Iris pigment epithelial cell (primary cell): Measurements from ENCODE around the gene INPP5E.
"Not testable (repeated sequence)": the region's sequence is repeated elsewhere in the genome, so short reads cannot be mapped to it uniquely, and the experiment has no call there.

Source experiments
- DNase-seq: peaks from one replicate; pipeline ENCODE4 v3.0.0-alpha.2; 2011; ENCODE audit warnings: low read depth

INPP5E gene

DNA sequence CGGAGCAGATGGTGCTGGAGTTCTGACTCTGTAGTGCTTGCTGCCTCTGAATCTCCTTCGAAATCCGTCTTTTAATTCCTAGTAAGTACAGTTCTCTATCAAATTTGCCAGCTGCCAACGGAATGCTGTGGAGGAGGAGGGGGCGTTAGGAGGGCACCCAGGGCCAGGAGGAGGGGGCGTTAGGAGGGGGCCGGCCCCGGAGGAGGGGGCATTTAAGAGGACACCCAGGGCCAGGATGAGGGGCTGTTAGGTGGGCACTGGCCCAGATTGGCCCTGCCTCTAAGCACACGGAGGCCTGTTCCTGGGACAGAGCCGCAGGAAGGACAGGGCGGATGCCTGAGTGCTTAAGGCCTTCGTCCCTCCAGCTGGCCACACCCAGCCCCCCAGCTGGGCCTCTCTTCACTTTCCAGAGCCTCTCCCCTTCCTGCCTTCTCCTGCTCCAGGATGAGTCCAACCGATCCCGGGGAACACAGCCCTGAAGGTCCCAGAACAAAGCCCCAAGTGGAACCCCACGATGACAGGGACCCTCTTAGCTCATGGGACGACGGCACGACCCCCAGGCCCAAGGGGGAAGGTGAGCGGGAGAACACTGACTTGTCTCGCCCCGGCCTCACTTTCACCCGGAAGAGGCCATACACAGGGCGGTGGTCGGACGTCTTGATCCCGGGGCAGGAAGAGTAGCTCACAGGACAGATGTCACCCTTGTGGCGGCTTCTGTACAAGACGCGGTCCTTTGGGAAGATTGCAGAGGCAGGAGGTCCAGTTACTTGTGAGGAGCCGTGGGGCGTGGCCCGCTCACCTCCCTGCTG lies 9.8 kb downstream of the INPP5E start:
- no peak for DNase-seq

- no peak for DNase-seq
Measured at GRCh38 chr9:136429075-136429628, 10.5 kb downstream of the INPP5E start.

DNA sequence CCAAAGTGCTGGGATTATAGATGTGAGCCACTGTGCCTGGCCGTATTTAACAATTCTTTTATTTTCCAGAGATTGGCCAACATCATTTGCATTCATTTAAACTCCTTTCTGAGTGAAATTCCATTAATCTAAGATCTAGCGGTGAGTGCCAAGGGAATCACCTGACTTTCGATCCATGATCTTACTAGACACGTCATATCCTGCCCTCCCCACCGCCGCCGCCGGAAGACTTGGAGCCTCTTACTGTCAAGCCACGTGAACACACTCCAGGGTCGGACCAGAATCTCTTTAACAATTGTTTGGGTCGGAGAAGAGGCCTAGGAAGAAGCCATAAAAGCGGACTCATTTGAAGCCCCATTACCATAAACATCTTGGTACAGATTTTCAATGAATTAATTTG lies 12.9 kb downstream of the INPP5E start:
- no peak for DNase-seq

GRCh38 chr9:136425367-136425766 lies 14.3 kb downstream of the INPP5E start:
- not testable (repeated sequence) for DNase-seq

DNA sequence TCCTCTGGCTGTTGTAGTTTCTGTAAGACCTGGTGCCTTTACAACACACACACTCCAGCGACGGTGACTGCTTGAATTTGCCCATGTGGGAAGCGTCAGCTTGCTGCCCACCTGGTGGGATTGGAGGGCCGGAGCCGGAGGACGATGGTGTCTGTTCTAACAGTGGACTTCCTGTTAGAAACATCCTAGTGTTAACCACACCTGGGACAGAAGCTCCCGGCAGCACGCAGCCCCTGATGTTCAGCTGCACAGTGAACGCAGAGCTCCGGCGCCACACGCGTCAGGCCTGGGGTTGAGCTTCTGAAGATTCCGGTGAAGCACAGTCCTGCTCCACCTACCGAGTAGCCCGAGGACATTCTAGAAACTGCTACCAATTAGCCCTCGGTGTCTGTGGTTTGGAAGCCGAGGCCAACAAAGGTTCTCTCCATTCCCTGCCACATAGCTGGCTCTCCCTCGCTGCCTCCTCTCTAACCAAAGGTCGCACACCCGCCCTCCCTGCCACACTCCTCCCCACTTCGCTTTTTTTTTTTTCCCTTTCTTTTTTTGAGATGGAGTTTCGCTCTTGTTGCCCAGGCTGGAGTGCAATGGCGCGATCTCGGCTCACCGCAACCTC lies 14.8 kb downstream of the INPP5E start:
- no peak for DNase-seq

GRCh38 chr9:136423432-136424146 lies 16.1 kb downstream of the INPP5E start:
- DNase-seq = no peak

- no peak for DNase-seq
Measured at GRCh38 chr9:136422876-136423275, 16.8 kb downstream of the INPP5E start.

DNA sequence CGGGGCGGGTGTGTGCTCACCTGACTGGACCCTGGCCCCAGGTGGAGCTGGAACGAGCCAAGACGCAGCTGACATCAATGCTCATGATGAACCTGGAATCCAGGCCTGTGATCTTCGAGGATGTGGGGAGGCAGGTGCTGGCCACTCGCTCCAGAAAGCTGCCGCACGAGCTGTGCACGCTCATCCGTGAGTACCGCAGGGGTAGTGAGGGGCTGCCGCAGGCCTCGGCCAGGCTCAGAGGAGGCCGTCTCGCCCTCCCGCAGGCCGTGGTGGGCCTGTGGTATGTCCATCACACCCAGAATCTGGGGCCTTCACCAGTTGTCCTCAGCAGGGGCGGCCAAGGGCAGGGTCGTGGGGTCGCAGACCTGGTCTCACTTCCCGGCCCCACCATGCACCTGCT lies 17.9 kb downstream of the INPP5E start:
- no peak for DNase-seq

GRCh38 chr9:136419092-136419420 lies 20.6 kb downstream of the INPP5E start:
- DNase-seq = no peak

DNA sequence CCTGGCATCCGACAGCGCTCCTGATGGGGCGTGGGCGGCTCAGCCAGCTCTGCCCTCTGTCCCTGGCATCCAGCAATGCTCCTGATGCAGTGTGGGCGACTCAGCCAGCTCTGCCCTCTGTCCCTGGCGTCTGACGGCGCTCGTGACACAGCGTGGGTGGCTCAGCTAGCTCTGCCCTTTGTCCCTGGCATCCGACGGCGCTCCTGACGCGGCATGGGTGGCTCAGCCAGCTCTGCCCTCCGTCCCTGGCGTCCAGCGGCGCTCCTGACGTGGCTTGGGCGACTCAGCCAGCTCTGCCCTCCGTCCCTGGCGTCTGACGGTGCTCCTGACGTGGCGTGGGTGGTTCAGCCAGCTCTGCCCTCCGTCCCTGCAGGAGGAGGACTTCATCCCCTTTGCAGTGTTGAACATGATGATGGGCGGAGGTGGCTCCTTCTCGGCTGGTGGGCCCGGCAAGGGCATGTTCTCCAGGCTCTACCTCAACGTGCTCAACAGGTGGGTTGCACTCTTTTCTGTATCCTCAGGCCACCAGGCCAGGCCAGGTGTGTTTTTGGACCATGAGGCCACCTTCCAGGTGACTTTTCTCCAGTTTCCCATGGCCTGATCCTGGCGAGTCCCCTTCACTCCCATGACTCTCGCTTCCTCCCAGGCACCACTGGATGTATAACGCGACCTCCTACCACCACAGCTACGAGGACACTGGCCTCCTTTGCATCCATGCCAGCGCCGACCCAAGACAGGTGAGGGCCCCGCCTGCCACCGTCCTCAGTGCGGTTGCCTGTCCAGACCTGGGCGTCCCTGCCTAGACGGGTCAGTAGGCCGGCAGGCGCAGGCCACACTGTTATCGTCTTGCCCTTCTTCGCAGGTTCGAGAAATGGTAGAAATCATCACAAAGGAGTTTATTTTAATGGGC lies 21.2 kb downstream of the INPP5E start:
- no peak for DNase-seq

- DNase-seq = no peak
Measured at GRCh38 chr9:136416914-136417313, 22.7 kb downstream of the INPP5E start.

GRCh38 chr9:136416427-136416826 lies 23.2 kb downstream of the INPP5E start:
- DNase-seq = peak; percentile 74

GRCh38 chr9:136412962-136413361 lies 26.7 kb downstream of the INPP5E start:
- DNase-seq = no peak

DNA sequence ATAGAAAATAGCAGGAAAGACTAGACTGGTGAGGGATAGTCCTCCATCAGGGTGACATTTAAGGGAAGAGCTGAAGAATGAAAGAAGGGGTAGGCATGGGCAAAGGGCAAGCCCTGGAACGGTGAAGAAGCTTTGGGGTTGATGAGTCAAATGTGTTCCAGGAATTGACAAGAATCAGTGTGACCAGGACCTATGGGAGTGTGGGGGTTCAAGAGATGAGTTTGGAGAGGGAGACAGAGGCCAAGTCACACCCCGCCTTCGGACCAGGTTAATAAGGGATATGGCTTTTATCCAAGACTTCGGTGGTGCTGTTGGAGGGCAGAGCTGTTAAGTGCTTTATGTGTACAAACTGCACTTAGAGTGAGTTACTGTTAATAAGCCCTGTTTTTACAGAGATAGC lies 28.3 kb downstream of the INPP5E start:
- DNase-seq = no peak

DNA sequence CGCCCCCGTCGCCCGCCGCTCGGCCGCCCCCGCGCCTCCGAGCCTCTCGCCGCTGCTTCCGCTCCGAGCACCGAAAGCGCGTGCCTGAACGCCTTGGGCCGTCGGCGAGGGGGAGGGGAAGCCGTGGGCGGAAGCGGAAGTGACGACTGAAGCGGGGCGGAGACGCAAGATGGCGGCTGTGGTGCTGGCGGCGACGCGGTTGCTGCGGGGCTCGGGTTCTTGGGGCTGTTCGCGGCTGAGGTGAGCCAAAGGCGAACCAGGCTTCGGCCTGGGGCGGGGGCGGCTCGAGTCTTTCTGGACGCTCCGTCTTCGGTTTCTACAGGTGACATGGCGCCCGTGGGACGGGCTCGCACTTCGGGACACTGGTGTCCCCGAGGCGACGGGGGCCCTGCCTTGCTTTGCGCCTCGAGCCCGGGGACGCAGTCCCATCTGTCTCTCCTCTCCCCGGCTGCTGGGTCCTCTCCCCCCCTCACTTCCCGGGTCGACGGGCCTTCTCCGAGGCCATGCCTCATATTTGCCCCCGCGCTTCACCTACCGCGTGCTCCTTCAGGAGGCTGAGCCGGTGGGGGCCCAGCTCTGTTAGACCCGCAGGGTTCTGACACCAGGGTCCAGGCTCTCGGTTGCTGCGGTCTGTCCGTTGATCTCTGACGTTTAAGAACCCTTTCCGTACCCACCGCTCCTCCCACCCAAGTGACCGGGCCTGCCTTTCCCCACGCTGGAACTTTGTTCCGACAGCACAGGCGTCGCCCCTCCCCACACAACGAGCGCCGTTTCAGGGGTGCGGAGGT lies 29.0 kb downstream of the INPP5E start, which contains the start of the genes ENTR1 and PMPCA:
TSS of gene ENTR1 (minus strand) at position 115 of the 788 bp plus-strand sequence. CDS start 217 bp downstream, outside the sequence.
TSS of gene PMPCA (plus strand) at position 159 of the 788 bp plus-strand sequence. CDS start at position 170, 11 bp downstream.
- DNase-seq = peak; percentile 89

DNA sequence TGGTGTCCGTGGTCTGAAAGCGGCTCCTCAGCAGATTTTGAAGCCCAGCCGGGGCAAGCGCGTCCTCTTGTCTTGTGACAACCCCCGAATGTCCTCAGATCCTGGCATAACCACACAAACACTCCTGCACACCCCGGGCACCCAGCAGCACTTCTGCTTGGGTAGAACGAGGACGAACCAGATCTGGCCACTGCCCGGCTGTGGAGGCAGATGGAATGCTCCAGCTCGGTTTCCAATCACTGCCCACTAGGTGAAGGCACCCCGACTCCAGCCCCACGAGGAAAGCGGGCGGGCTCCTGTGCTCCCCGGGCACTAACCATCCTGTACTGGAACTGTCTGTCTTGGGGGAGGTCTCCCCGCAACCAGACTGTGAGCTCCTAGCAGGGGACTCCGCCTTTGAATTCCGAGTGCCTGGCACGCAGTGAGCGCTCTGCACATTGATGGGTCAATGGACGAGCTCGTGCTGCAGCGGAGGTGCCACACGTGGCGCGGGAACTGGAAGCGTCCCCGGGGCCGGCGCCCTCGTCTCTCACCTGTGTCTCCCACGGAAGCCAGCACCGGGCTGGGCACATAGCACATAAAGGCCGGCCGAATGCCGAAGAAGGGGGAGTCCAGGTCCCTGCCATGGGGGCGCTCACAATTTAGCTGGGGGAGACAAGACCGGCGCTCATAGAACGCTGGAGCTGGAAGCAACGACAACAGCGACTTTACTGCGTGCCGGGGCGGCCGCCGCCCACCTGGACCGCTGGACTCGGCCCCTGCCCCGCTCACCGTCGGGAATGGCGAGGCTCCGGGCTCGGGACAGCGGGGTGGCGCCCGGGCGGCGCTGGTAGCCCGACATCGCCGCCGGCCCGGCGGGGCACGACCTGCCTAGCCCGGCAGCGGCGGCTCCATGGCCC lies 29.8 kb downstream of the INPP5E start:
- peak; percentile 58 for DNase-seq

GRCh38 chr9:136407911-136408310 lies 31.7 kb downstream of the INPP5E start:
- DNase-seq = no peak

DNA sequence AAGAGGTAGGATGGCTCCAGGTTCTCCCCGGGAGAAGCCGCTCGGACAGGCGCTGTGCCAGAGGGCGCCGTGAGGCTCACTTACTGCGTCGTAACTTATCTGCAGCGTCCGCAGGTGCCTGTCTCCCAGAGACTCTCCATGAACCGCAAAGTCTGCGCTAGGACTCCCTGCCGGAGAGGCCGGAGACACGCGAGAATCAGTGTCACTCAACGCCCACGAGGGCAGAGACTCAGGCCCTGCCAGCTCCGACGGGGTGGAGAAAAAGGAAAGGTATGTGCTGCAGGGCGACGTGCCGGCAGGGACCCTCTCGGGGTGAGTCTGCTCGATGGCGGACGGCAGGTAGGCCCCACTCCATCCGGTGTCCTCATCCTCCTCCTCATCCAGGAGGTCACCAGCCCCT lies 32.6 kb downstream of the INPP5E start:
- DNase-seq = not testable (repeated sequence)

- not testable (repeated sequence) for DNase-seq
Measured at GRCh38 chr9:136405904-136406303, 33.7 kb downstream of the INPP5E start.

- DNase-seq = no peak
Measured at GRCh38 chr9:136405481-136405880, 34.2 kb downstream of the INPP5E start.
